ENCODE measurements around the gene GALNS.

- no peak for TF ChIP-seq CTCF (IDR thresholded peaks at IDR 0.05)
- TF ChIP-seq POLR2AphosphoS5 (IDR thresholded peaks at IDR 0.05) = no peak
Measured at GRCh38 chr16:88903267-88903666, 46.5 kb upstream of the GALNS start.
